ENCODE results near the gene PITPNC1.
"Not testable (repeated sequence)": the region's sequence is repeated elsewhere in the genome, so short reads cannot be mapped to it uniquely, and the experiment has no call there.

PITPNC1 gene

DNA sequence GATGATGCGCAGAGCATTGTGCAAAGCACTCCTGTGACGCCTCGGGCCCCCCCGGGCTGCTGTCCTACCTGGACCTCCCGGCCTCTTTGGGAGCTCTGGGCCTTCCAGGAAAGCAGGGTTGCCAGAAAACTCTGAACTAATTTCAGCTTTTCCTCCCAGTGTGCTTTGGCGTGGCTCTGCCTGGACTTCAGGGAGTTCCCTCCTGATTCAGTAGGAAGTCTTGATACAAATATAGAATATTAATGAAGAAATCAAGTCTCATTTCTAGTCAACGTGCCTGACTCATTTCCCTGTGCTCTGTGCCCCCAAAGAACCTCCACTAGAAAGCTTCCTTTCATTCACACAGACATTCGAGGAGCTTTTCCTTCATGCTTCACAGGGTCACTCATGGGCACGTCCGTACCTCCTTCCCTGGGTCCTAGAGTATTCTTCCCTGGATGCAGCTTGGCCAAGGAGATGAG is 256.7 kb downstream of the PITPNC1 start:
- Mint-ChIP-seq H3K4me3 (no peak overlapping the region), H3K4me1 (peaks cover 3% of the 10 kb centered on the region), H3K27me3 (no peaks in the 10 kb centered on the region), H3K9me3 (no peaks in the 10 kb centered on the region), H3K27ac (peak overlapping the region in 1 of 2 donors; percentile 32)
- DNase-seq (no peak), ATAC-seq (no peak)

DNA sequence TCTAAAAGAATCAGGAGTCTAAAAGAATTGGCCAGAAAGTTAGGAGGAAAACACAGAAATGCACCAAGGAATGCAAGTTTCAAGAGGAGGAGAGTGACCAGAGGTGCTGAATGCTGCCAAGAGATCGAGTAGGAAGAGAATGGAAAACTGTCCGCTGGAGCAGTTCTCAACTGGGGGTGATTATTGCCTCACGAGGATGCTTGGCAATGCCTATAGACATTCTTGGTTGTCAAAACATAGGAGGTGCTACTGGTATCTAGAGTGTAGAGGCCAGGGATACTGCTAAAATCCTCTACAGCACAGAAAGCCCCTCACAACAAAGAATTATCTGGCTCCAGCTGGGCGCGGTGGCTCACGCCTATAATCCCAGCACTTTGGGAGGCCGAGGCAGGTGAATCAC is 258.6 kb downstream of the PITPNC1 start:
- H3K4me1 Mint-ChIP-seq = no peaks in the 10 kb centered on the region
- peak overlapping the region in 1 of 2 donors; percentile 34 for H3K27ac Mint-ChIP-seq
- DNase-seq (no peak), ATAC-seq (no peak)
- no peak overlapping the region for H3K4me3 Mint-ChIP-seq
- H3K27me3 Mint-ChIP-seq = no peaks in the 10 kb centered on the region
- no peaks in the 10 kb centered on the region for H3K9me3 Mint-ChIP-seq

DNA sequence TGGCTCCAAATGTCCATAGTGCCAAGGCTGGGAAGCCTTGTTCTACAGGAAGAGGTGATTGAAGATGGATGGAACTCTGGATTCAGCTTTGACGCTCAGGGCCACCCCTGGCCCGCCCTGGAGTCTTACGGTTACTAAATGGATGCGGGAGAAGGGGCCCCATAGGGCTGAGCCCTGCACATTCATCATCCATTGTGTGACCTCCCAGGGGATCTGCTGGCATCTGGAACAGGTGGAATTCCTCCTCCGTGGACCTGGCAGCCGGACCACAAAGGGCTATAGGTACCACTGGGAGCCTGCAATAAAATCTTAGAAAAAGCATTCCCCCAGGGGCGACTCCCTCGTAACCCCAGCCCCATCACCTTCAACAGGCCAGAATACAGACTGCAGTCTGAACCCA is 259.2 kb downstream of the PITPNC1 start:
- Mint-ChIP-seq H3K27ac (no peak overlapping the region), H3K9me3 (no peaks in the 10 kb centered on the region), H3K27me3 (no peaks in the 10 kb centered on the region), H3K4me3 (no peak overlapping the region), H3K4me1 (no peaks in the 10 kb centered on the region)
- DNase-seq = no peak
- ATAC-seq = no peak

DNA sequence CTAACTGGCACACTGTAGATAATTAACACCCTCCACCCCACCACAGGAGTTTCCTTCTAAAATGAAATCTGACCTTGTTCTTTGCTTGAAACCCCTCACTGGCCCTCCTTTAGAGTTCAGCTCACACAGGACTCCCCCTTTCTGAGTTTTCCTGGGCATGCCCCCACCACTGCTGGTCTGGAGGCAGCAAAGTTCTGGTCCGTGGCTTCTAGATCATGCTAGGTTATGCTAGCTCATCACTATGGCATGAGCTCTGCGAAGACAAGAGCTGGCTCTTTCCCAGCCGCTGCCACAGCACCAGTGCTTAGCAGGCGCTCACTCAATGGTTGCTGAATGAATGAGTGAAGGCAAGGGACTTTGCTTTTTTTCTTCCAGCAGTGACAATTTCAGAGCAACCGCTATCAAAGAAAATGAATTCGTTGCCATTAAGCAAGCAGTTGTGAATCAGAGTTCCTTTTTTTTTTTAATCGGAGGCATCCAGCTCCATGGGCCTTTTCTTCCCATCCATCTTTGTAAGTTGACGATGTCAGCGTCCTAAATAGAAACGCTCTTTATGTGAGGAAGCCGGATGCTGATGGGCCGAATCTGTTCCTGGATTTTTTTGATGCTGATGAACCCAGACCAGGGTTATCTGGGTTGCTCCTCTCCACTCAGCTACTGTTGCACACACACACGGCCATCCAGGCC is 259.9 kb downstream of the PITPNC1 start:
- Mint-ChIP-seq H3K27me3 (no peaks in the 10 kb centered on the region), H3K9me3 (no peaks in the 10 kb centered on the region), H3K4me1 (no peaks in the 10 kb centered on the region), H3K4me3 (no peak overlapping the region), H3K27ac (no peak overlapping the region)
- DNase-seq (no peak), ATAC-seq (no peak)

DNA sequence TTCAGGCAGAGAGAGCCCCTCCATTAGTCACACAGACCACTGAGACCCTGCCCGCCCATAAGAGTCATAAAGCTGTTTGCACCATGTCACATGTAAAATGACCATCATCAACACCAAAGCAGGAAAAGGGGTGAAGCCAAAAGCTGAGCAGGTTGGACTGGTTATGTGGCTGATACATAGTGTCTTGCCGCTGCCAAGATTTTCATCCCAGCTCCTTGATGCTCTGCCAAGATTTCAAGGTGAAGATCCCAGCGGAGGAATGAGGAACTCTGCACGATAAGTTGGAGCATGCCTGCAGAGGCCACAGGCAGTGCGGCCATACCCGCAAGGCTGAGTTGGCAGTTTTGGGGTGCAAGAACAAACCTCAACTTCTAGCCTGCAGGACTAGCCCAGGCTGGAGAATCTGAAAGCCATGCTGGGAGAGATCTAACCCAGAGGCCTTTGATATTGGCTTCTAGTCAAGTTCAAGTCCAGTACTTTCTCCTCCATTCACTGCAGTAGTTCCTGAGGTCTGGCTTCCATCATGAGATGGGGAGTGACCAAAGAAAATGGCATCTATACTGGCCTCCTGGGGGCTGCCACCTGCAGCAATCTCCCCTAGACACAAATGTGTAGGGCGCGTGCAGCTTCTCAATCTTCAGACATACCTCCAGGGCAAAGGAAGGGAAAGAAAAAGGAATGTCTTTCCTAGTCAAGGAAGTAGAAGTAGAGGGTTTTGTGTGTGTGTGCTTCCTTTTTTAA is 261.0 kb downstream of the PITPNC1 start:
- no peak overlapping the region for H3K4me3 Mint-ChIP-seq
- ATAC-seq (no peak), DNase-seq (no peak)
- H3K9me3 Mint-ChIP-seq = no peaks in the 10 kb centered on the region
- H3K4me1 Mint-ChIP-seq = no peaks in the 10 kb centered on the region
- H3K27ac Mint-ChIP-seq = peak overlapping the region in 1 of 2 donors; percentile 57
- H3K27me3 Mint-ChIP-seq = no peaks in the 10 kb centered on the region

DNA sequence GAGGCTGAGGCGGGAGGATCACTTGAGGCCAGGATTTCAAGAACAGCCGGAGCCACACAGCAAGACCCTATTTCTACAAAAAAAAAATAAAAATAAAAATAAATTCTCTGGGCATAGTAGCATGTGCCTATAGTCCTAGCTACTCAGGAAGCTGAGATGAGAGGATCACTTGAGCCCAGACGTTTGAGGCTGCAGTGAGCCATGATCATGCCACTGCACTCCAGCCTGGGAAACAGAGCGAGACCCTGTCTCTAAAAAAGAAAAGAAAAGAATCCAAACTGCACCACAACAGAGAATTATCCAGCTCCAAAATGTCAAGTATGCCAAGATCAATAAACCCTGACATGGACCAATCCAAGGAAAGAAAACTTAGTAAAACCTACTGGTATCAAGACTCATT is 261.8 kb downstream of the PITPNC1 start:
- Mint-ChIP-seq H3K4me3 (no peak overlapping the region), H3K27ac (peak overlapping the region in 1 of 2 donors; percentile 19), H3K27me3 (no peaks in the 10 kb centered on the region), H3K4me1 (no peaks in the 10 kb centered on the region), H3K9me3 (no peaks in the 10 kb centered on the region)
- DNase-seq (no peak), ATAC-seq (no peak)

DNA sequence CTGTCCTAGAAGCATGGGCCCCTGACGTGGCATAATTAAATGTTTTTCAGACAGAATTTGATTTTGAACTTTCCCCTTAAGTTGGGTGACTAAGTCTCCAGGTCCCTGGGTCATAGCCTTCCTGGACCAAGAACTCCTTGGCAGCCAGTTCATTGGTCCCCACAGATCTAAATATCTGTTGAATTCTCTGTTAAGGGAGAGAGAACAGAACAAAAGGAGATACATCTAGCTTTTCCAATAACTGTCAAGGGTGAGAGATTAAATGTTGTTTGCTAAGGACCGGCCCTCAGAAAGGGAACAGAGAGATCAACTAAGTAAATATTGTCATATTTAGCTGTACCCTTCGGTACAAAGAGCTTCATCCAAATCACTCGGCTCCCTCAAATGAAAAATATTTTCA is 262.5 kb downstream of the PITPNC1 start:
- no peak for ATAC-seq
- H3K4me3 Mint-ChIP-seq = no peak overlapping the region
- H3K27ac Mint-ChIP-seq = no peak overlapping the region
- no peaks in the 10 kb centered on the region for H3K27me3 Mint-ChIP-seq
- no peak for DNase-seq
- H3K9me3 Mint-ChIP-seq = no peaks in the 10 kb centered on the region
- no peaks in the 10 kb centered on the region for H3K4me1 Mint-ChIP-seq

DNA sequence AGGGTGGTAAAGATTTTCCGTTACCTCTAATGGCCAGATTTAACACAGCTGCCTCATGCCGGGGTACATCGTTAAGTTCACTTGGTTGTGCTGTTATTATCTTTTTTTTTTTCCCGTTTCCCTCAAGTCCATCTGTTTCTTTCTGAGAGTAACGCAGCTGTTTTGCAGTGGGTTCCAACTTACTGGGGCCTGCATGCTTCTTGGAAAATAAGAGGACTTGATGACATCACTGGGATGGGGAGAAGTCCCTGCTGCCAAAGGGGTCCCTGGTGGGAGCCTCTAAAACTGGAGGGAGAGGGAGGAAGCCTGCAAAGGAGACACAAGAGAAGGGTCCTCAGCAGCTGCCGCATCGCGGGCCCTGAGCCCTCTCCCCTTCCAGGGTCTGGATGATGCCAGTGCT is 262.9 kb downstream of the PITPNC1 start:
- H3K27ac Mint-ChIP-seq = no peak overlapping the region
- DNase-seq = no peak

DNA sequence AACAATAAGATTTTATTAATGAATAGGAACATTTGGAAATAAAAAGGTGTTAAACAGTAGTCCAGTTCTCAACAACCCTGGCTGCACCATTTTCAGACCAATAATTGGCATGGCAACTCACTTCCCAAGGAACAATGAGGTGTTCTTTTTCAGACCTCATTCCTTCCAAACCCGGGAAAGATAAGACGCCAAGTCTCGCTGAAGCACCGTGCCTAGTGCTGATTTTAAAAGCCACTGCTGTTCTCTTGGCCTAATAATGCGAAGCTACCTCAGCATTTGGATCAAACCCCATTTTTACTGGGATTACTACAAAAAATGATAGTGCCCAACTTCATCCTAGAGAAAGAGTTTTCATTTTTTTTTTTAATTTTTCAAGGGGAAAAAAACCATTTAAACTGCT is 265.4 kb downstream of the PITPNC1 start:
- Mint-ChIP-seq H3K27ac (no peak overlapping the region), H3K4me1 (no peaks in the 10 kb centered on the region), H3K9me3 (no peaks in the 10 kb centered on the region), H3K4me3 (no peak overlapping the region), H3K27me3 (no peaks in the 10 kb centered on the region)
- DNase-seq (no peak), ATAC-seq (no peak)

More for the DNA sequence above, 262.9 kb downstream of the PITPNC1 start:
- Mint-ChIP-seq H3K4me3 (no peak overlapping the region), H3K4me1 (no peaks in the 10 kb centered on the region), H3K9me3 (no peaks in the 10 kb centered on the region), H3K27me3 (no peaks in the 10 kb centered on the region)
- ATAC-seq = no peak

DNA sequence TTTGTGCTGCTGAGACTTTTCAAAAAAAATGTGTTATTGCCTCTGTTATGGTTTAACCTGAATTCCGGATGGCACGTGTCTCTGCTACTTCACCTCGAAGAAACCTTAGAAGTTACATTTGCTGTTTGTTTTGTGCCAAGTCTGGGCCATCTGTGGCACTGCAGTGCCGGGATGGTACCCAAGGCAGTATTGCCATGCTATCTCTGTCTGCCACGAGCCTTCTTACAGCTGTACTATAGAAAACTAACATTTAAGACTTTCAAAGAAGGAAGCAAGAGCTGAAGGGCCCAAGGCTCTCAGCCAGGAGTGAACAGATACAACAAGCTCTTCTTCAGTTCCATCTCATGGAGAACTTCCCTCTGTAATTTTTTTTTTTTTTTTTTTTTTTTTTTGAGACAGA is 267.0 kb downstream of the PITPNC1 start:
- Mint-ChIP-seq H3K4me3 (no peak overlapping the region), H3K27me3 (no peaks in the 10 kb centered on the region), H3K4me1 (peaks cover 5% of the 10 kb centered on the region), H3K9me3 (no peaks in the 10 kb centered on the region), H3K27ac (peak overlapping the region in 1 of 2 donors; percentile 19)
- ATAC-seq = no peak
- DNase-seq = no peak

DNA sequence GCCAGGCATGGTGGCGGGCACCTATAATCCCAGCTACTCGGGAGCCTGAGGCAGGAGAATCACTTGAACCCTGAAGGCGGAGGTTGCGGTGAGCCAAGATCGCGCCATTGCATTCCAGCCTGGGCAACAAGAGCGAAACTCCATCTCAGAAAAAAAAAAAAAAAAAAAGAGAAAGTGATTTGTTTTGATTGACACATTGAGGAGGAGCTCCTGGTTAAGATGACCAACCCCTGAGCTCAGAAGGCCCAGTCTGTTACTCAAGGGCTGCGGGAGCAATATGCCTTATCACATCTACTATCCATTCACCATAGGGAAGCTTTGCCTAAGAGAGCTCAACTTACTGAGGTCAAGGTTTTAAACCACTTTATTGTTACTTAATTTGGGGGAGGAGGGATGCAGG is 268.1 kb downstream of the PITPNC1 start:
- not testable (repeated sequence) for H3K9me3 Mint-ChIP-seq, H3K4me1 Mint-ChIP-seq, DNase-seq, ATAC-seq, H3K27me3 Mint-ChIP-seq, H3K4me3 Mint-ChIP-seq
- H3K27ac Mint-ChIP-seq = peak overlapping the region in 1 of 2 donors; percentile 27

DNA sequence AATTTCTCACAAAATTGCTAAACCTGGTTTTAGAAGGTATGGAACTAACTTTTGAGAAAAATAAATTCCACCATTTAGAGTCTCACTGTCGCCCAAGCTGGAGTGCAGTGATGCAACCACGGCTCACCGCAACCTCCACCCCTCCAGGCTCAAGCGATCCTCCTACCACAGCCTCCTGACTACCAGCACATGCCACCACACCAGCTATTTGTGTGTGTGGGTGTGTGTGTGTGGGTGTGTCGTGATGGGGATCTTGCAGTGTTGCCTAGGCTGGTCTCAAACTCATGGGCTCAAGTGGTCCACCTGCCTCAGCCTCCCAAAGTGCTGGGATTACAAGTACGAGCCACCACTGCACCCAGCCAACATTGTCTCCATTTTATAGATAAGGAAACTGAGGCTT is 269.4 kb downstream of the PITPNC1 start:
- H3K27ac Mint-ChIP-seq = no peak overlapping the region
- H3K27me3 Mint-ChIP-seq = no peaks in the 10 kb centered on the region
- H3K4me1 Mint-ChIP-seq = peaks cover 5% of the 10 kb centered on the region
- no peaks in the 10 kb centered on the region for H3K9me3 Mint-ChIP-seq
- no peak for DNase-seq
- ATAC-seq = no peak
- H3K4me3 Mint-ChIP-seq = no peak overlapping the region

DNA sequence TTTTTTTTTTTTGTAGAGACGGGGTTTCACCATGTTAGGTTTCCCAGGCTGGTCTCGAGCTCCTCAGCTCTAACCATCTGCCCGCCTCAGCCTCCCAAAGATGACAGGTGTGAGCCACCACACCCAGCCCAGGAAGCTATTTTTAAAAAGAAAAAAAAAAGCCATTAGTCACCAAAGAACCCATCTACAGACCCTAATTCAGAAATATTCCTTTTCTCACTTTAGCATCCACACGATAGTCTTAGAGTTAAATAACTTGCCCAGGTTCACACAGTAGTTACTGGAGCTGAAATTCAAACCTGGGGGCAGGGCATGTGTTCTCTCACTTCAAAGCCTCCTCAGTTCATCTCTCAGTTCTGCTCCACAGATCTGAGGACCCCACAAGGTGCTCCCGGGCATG is 270.4 kb downstream of the PITPNC1 start:
- Mint-ChIP-seq H3K9me3 (no peaks in the 10 kb centered on the region), H3K4me3 (no peak overlapping the region), H3K27ac (no peak overlapping the region), H3K4me1 (peaks cover 5% of the 10 kb centered on the region), H3K27me3 (no peaks in the 10 kb centered on the region)
- DNase-seq (no peak), ATAC-seq (no peak)

DNA sequence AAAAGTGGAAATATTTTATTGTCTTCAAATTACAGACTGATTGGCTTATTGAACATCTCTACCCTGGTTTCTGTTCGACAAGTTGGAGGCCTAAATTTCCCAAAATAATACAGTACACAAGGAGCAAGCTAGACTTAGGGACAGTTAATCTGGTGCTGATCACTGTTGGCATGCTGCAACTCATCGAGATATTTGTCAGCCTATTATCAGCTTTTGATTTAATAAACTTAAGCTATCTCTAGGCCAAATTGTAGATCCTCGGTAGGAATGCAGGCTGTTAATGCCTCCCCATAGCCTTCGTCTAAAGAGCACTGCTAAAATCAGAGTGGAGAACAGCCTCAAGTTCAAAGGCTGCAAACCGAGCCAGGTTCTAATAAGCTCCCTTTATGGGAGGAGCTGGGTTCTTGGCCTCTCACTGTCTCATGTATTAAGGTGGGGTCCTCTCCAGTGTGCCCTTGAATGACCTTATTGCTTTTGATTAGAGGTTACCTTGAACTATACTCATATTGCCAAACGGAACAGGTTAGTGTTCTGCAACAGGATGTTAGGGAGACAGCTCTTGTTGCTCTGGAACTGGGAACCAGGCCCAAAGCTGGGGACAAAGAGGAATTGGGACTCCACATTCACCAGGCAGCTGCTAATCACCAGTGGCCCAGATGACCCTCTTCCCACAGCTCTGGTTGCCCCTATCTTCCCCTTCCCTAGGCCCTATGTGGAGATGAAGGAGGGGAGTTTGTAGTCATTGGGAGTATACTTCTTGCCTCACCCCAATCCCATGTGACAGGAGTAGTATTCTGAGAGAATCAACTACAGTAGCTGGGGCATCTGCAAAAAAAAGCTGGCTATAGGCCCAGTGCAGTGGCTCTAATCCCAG is 271.2 kb downstream of the PITPNC1 start:
- no peak for ATAC-seq
- Mint-ChIP-seq H3K27ac (peak overlapping the region; percentile 23 to 95), H3K4me3 (no peak overlapping the region)

DNA sequence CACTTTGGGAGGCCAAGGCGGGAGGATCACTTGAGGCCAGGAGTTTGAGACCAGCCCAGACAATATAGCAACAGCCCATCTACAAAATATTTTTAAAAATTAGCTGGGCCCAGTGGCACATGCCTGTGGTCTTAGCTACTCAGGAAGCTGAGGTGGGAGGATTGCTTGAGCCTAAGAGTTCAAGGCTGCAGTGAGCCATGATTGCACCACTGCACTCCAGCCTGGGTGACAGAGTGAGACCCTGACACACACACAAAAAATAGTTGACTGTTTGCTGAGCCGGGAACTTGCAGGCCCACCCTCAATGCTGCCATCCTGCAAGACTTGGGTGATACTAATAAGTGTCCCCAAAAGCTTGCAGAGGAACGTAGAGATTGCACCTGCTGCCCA is 271.8 kb downstream of the PITPNC1 start:
- not testable (repeated sequence) for H3K9me3 Mint-ChIP-seq, ATAC-seq, H3K4me3 Mint-ChIP-seq, H3K27me3 Mint-ChIP-seq, H3K4me1 Mint-ChIP-seq, DNase-seq
- H3K27ac Mint-ChIP-seq = peak overlapping the region in 1 of 2 donors; percentile 95

More for the DNA sequence above, 271.2 kb downstream of the PITPNC1 start:
- Mint-ChIP-seq H3K27me3 (no peaks in the 10 kb centered on the region), H3K4me1 (peaks cover 5% of the 10 kb centered on the region), H3K9me3 (no peaks in the 10 kb centered on the region)
- no peak for DNase-seq

DNA sequence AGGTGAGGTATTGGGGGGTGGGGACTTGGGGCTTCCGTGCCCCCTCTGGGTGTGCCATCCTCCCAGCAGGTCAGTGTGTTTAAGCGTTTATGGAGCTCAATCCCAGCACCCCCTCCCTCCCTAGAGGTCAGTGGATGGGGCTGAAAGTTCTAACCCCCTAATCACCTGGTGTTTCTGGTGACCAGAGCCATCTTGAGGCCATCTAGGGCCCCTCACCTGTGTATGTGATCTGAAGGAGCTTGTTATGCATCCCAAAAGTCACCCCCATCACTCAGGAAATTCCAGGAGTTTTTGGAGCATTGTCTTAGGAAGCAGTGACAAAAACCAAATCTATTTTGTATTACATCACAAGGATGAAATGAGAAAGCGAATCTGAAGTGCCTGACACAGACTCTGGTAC is 272.8 kb downstream of the PITPNC1 start:
- Mint-ChIP-seq H3K4me3 (no peak overlapping the region), H3K27ac (no peak overlapping the region), H3K4me1 (peaks cover 5% of the 10 kb centered on the region), H3K27me3 (no peaks in the 10 kb centered on the region), H3K9me3 (no peaks in the 10 kb centered on the region)
- DNase-seq = no peak
- no peak for ATAC-seq

All from stimulated activated naive CD8-positive, alpha-beta T cell treated with anti-CD3 and anti-CD28 coated beads, Interleukin-15, amount 100 ng/mL, for 72 hours (primary cell).